ENCODE data around the gene POC1A.

DNA sequence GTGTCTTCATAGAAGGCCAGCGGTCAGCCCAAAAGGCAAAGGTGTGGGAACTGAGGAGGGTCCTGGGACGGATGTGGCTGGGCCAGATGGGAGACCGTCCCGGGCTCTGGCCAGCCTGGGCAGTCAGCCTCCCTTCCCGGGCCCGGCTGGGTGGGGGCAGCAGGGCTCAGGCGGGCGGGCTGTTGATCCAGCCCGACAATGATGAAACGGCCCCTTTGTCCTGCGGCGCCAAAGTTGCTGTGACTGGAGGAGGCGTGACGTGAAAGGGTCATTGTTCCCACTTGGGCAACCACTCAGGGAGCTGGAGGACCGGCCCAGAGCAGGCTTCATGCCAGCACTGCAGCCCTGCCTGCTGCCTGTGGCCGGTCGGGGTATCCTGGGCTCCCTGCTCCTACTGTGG lies 114.4 kb downstream of the POC1A start:
- TF ChIP-seq CTCF (IDR thresholded peaks at IDR 0.05; ENCODE audit: low read depth, low read length, poor library complexity, severe bottlenecking) (no peak), EZH2phosphoT487 (IDR thresholded peaks at IDR 0.05; ENCODE audit: borderline replicate concordance, low read length) (no peak)
